B cell (primary cell): Measurements from ENCODE around the gene ATP1B4.

Experiments used
- EZH2 ChIP-seq: IDR thresholded peaks from 2 replicates; pipeline ENCODE4 v1.6.1; 2012; ENCODE audit warnings: borderline replicate concordance, low read depth, mild to moderate bottlenecking, moderate library complexity, low read length; ENCODE audit not compliant: insufficient read depth, poor library complexity, severe bottlenecking
- TF ChIP-seq, protein P1 (sequence below): fragments of 200-600 bp; IDR thresholded peaks from one replicate; pipeline ENCODE4 v1.8.0; 2022; ENCODE audit warnings: antibody characterized with exemption, mild to moderate bottlenecking

GRCh38 chrX:120428309-120428708 is 66.4 kb downstream of the ATP1B4 start:
- no peak for TF ChIP-seq EZH2
- TF ChIP-seq, protein P1, sequence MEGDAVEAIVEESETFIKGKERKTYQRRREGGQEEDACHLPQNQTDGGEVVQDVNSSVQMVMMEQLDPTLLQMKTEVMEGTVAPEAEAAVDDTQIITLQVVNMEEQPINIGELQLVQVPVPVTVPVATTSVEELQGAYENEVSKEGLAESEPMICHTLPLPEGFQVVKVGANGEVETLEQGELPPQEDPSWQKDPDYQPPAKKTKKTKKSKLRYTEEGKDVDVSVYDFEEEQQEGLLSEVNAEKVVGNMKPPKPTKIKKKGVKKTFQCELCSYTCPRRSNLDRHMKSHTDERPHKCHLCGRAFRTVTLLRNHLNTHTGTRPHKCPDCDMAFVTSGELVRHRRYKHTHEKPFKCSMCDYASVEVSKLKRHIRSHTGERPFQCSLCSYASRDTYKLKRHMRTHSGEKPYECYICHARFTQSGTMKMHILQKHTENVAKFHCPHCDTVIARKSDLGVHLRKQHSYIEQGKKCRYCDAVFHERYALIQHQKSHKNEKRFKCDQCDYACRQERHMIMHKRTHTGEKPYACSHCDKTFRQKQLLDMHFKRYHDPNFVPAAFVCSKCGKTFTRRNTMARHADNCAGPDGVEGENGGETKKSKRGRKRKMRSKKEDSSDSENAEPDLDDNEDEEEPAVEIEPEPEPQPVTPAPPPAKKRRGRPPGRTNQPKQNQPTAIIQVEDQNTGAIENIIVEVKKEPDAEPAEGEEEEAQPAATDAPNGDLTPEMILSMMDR: no peak
